ENCODE results near the gene FAM120AOS. TPM values are rescaled to one million over a fixed set of nuclear protein-coding genes. Genes with fewer than 3 reads are reported as not detected.

FAM120AOS gene
- total RNA-seq = 19.9 TPM

GRCh38 chr9:93453047-93453914, at the start of gene FAM120AOS:
Gene FAM120AOS, minus strand, starts transcription at chr9:93453581. Its CDS starts 872 bp downstream, at chr9:93452709.
- Histone ChIP-seq H3K4me1 (peaks cover 8 to 25% of the 10 kb centered on the region in 2 donors), H3K36me3 (peaks cover 6 to 9% of the 10 kb centered on the region in 2 donors), H3K4me3 (peak within 1 kb of the TSS; percentile 63 to 68), H3K9me3 (no peaks in the 10 kb centered on the region), H3K27me3 (no peaks in the 10 kb centered on the region), H3K27ac (peak within 1 kb of the TSS; percentile 89 to 94)
- peak; percentile 78 to 96 for DNase-seq (ENCODE audit: low spot score in 2 of 2)
- no peak for TF ChIP-seq CTCF (IDR thresholded peaks at IDR 0.05)
- intact Hi-C loops (cut with DNase I) = loop anchor here (2.0 to 10.0 kb wide), 8 partner anchors 49 to 1338 kb away; partner anchors contain the start of genes BICD2, CARD19, IPPK and NINJ1

- H3K4me3 ChIP-seq = peak overlapping the region; percentile 50 to 58
- intact Hi-C loops (cut with DNase I) = loop anchor here (5.0 kb wide), 1 partner anchor 49 kb away; the partner anchor contains the start of genes FAM120A and FAM120AOS
- no peaks in the 10 kb centered on the region for H3K27me3 ChIP-seq
- peaks cover 22 to 24% of the 10 kb centered on the region in 2 donors for H3K36me3 ChIP-seq
- H3K9me3 ChIP-seq = no peaks in the 10 kb centered on the region
- DNase-seq (ENCODE audit: low spot score in 2 of 2) = no peak
- peak overlapping the region; percentile 51 to 56 for H3K27ac ChIP-seq
- peaks cover 0 to 7% of the 10 kb centered on the region in 2 donors for H3K4me1 ChIP-seq
- no peak for TF ChIP-seq CTCF (IDR thresholded peaks at IDR 0.05)
Observed at GRCh38 chr9:93501406-93501805, 48.0 kb upstream of the FAM120AOS start.

- Histone ChIP-seq H3K27ac (peak overlapping the region; percentile 51 to 56), H3K4me1 (peaks cover 0 to 5% of the 10 kb centered on the region in 2 donors), H3K36me3 (peaks cover 22 to 24% of the 10 kb centered on the region in 2 donors), H3K9me3 (no peaks in the 10 kb centered on the region), H3K27me3 (no peaks in the 10 kb centered on the region), H3K4me3 (peak overlapping the region; percentile 50 to 58)
- intact Hi-C loops (cut with DNase I) = loop anchor here (5.0 kb wide), 1 partner anchor 48 kb away; the partner anchor contains the start of genes FAM120A and FAM120AOS
- no peak for TF ChIP-seq CTCF (IDR thresholded peaks at IDR 0.05)
- DNase-seq (ENCODE audit: low spot score in 2 of 2) = no peak
Observed at GRCh38 chr9:93500571-93501298, 47.4 kb upstream of the FAM120AOS start.

GRCh38 chr9:93496285-93496684, 42.9 kb upstream of the FAM120AOS start:
- DNase-seq (ENCODE audit: low spot score in 2 of 2) = no peak
- intact Hi-C loops (cut with DNase I) = no loop called here
- Histone ChIP-seq H3K4me3 (no peak overlapping the region), H3K36me3 (peaks cover 32 to 46% of the 10 kb centered on the region in 2 donors), H3K4me1 (peaks cover 0 to 5% of the 10 kb centered on the region in 2 donors), H3K27ac (no peak overlapping the region), H3K9me3 (no peaks in the 10 kb centered on the region), H3K27me3 (no peaks in the 10 kb centered on the region)
- TF ChIP-seq CTCF (IDR thresholded peaks at IDR 0.05) = no peak

GRCh38 chr9:93493949-93494348, 40.6 kb upstream of the FAM120AOS start:
- H3K9me3 ChIP-seq = no peaks in the 10 kb centered on the region
- TF ChIP-seq CTCF (IDR thresholded peaks at IDR 0.05) = no peak
- H3K4me3 ChIP-seq = no peak overlapping the region
- intact Hi-C loops (cut with DNase I) = no loop called here
- no peak for DNase-seq (ENCODE audit: low spot score in 2 of 2)
- H3K27me3 ChIP-seq = no peaks in the 10 kb centered on the region
- H3K27ac ChIP-seq = no peak overlapping the region
- H3K36me3 ChIP-seq = peaks cover 30 to 38% of the 10 kb centered on the region in 2 donors
- H3K4me1 ChIP-seq = peaks cover 0 to 9% of the 10 kb centered on the region in 2 donors

Data from ascending aorta (tissue), 2 donors.